Measurements from ENCODE around the gene CEP126. TPM values are rescaled to one million over a fixed set of nuclear protein-coding genes. Genes with fewer than 3 reads are reported as not detected.

CEP126 gene
- total RNA-seq, 1 donor from 2014 or later = 2.2 TPM

GRCh38 chr11:101867951-101868350 lies 46.9 kb upstream of the CEP126 start:
- no peak overlapping the region for H3K27ac ChIP-seq
- no peak overlapping the region for H3K4me3 ChIP-seq
- H3K9me3 Mint-ChIP-seq = peaks cover 7% of the 10 kb centered on the region
- no peaks in the 10 kb centered on the region for H3K36me3 Mint-ChIP-seq
- no peak for DNase-seq (ENCODE audit: low spot score)
- H3K4me3 Mint-ChIP-seq = no peak overlapping the region
- H2AFZ ChIP-seq (replicated peaks) = no peak overlapping the region
- TF ChIP-seq, protein P1, sequence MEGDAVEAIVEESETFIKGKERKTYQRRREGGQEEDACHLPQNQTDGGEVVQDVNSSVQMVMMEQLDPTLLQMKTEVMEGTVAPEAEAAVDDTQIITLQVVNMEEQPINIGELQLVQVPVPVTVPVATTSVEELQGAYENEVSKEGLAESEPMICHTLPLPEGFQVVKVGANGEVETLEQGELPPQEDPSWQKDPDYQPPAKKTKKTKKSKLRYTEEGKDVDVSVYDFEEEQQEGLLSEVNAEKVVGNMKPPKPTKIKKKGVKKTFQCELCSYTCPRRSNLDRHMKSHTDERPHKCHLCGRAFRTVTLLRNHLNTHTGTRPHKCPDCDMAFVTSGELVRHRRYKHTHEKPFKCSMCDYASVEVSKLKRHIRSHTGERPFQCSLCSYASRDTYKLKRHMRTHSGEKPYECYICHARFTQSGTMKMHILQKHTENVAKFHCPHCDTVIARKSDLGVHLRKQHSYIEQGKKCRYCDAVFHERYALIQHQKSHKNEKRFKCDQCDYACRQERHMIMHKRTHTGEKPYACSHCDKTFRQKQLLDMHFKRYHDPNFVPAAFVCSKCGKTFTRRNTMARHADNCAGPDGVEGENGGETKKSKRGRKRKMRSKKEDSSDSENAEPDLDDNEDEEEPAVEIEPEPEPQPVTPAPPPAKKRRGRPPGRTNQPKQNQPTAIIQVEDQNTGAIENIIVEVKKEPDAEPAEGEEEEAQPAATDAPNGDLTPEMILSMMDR (IDR thresholded peaks at IDR 0.05) = no peak
- no peak for TF ChIP-seq EZH2 (IDR thresholded peaks at IDR 0.05)
- TF ChIP-seq EZH2phosphoT487 (IDR thresholded peaks at IDR 0.05) = no peak
- no peaks in the 10 kb centered on the region for H3K36me3 ChIP-seq
- H3K4me1 ChIP-seq = peaks cover 11% of the 10 kb centered on the region
- H3K9me3 ChIP-seq (ENCODE audit: low read depth) = no peaks in the 10 kb centered on the region
- no peaks in the 10 kb centered on the region for H3F3A ChIP-seq (ENCODE audit: low read depth)
- H4K20me1 ChIP-seq (ENCODE audit: low read depth) = no peaks in the 10 kb centered on the region
- H3K79me2 ChIP-seq (ENCODE audit: low read depth) = no peaks in the 10 kb centered on the region
- no peak overlapping the region for H3K9ac ChIP-seq
- peaks cover 2% of the 10 kb centered on the region for H3K4me1 Mint-ChIP-seq
- no peak overlapping the region for H3K4me2 ChIP-seq
- H3K27me3 ChIP-seq = no peaks in the 10 kb centered on the region
- H3K27ac Mint-ChIP-seq = no peak overlapping the region
- no peaks in the 10 kb centered on the region for H3K27me3 Mint-ChIP-seq (ENCODE audit: insufficient read depth, low read depth)

DNA sequence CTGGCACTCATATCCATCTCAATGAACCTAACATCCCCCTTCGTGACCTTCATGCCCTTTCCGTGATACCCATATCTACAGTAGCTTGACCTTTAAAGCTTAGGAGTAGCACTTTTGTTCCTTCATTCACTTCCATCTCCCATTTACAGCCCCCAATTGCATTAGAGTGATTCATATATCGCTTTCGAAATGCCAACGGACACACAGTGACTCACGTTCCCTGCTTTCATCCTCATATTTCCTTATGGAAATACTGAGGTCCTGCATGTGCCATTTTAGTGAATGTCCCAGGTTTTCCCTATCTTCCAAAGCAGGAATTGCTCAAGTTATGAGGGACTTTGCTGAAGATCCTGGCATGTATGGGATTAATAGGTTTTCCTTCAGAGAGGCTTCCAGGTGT lies 44.3 kb upstream of the CEP126 start:
- H3K4me1 Mint-ChIP-seq = no peaks in the 10 kb centered on the region
- no peak overlapping the region for H3K4me3 Mint-ChIP-seq
- no peak overlapping the region for H3K27ac ChIP-seq
- H3K27me3 ChIP-seq = no peaks in the 10 kb centered on the region
- H3K36me3 ChIP-seq = no peaks in the 10 kb centered on the region
- no peak overlapping the region for H3K4me2 ChIP-seq
- no peaks in the 10 kb centered on the region for H3F3A ChIP-seq (ENCODE audit: low read depth)
- no peaks in the 10 kb centered on the region for H3K27me3 Mint-ChIP-seq (ENCODE audit: insufficient read depth, low read depth)
- no peak overlapping the region for H3K9ac ChIP-seq
- peaks cover 8% of the 10 kb centered on the region for H3K4me1 ChIP-seq
- H2AFZ ChIP-seq (replicated peaks) = peak overlapping the region; percentile 85
- H3K27ac Mint-ChIP-seq = no peak overlapping the region
- no peaks in the 10 kb centered on the region for H3K79me2 ChIP-seq (ENCODE audit: low read depth)
- H3K4me3 ChIP-seq = no peak overlapping the region
- H3K9me3 ChIP-seq (ENCODE audit: low read depth) = no peaks in the 10 kb centered on the region
- DNase-seq (ENCODE audit: low spot score) = no peak
- no peaks in the 10 kb centered on the region for H3K36me3 Mint-ChIP-seq
- TF ChIP-seq EZH2 (IDR thresholded peaks at IDR 0.05) (no peak), EZH2phosphoT487 (IDR thresholded peaks at IDR 0.05) (no peak)
- TF ChIP-seq, protein P1 (IDR thresholded peaks at IDR 0.05) = no peak
- no peaks in the 10 kb centered on the region for H4K20me1 ChIP-seq (ENCODE audit: low read depth)
- peaks cover 2% of the 10 kb centered on the region for H3K9me3 Mint-ChIP-seq

DNA sequence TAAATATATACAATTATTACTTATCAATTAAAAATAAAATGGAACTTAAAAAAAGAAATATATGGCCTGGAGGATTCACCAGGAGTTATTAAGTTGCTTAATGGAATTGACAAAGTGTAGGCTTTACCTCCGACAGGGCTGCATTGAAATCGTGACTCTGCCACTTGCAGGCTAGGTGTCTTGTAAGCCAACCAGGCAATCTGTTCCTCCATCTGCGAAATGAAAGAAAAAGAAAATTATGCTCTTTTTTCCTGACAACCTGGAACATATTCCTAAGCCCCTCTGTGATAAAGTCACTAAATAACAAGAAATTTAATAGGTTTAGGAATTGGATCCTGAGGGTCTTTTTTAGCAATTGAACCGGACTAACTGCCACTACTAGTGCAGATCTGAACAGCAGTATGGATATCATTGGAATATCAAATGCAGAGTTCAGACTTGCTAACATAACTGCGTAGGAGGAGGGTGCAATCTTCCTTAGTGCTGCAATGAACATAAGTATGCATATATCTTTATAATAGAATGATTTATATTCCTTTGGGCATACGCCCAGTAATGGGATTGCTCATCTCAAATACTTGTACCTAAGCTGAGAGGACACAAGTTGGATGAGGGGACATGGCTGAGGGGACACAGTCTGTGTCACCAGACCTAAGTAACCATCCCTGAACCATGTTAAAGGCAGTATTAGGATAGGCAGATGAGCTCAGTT lies 42.5 kb upstream of the CEP126 start:
- H3K79me2 ChIP-seq (ENCODE audit: low read depth) = no peaks in the 10 kb centered on the region
- no peaks in the 10 kb centered on the region for H3K27me3 ChIP-seq
- no peak overlapping the region for H3K4me3 ChIP-seq
- Mint-ChIP-seq H3K27me3 (ENCODE audit: insufficient read depth, low read depth) (no peaks in the 10 kb centered on the region), H3K9me3 (peaks cover 2% of the 10 kb centered on the region), H3K4me3 (no peak overlapping the region), H3K4me1 (no peaks in the 10 kb centered on the region), H3K36me3 (no peaks in the 10 kb centered on the region), H3K27ac (no peak overlapping the region)
- no peak overlapping the region for H2AFZ ChIP-seq (replicated peaks)
- H3K4me2 ChIP-seq = no peak overlapping the region
- H3K9me3 ChIP-seq (ENCODE audit: low read depth) = no peaks in the 10 kb centered on the region
- no peaks in the 10 kb centered on the region for H3F3A ChIP-seq (ENCODE audit: low read depth)
- H3K36me3 ChIP-seq = no peaks in the 10 kb centered on the region
- peaks cover 8% of the 10 kb centered on the region for H3K4me1 ChIP-seq
- H3K9ac ChIP-seq = no peak overlapping the region
- no peaks in the 10 kb centered on the region for H4K20me1 ChIP-seq (ENCODE audit: low read depth)
- no peak for DNase-seq (ENCODE audit: low spot score)
- H3K27ac ChIP-seq = no peak overlapping the region
- TF ChIP-seq EZH2 (IDR thresholded peaks at IDR 0.05) (no peak), EZH2phosphoT487 (IDR thresholded peaks at IDR 0.05) (no peak)
- TF ChIP-seq, protein P1 (IDR thresholded peaks at IDR 0.05) = no peak

All from neural progenitor cell (in vitro differentiated cells).